PFSK-1 (cell line): Measurements from ENCODE around the gene U2AF1L4.

Experiments used
- POLR2AphosphoS5 ChIP-seq: IDR thresholded peaks from 2 replicates; pipeline ENCODE4 v1.6.1; 2012; ENCODE audit warnings: low read depth, mild to moderate bottlenecking, control low read depth, low read length, moderate library complexity
- REST ChIP-seq, 2 experiments: IDR thresholded peaks; 2 replicates each; pipeline versions ENCODE4 v1.6.1 to v1.8.0; 2011 to 2012; ENCODE audit warnings: low read depth in 2 of 2, low read length in 2 of 2, control low read depth in 1 of 2, inconsistent platforms in 1 of 2, mild to moderate bottlenecking in 1 of 2, moderate library complexity in 1 of 2; ENCODE audit not compliant: insufficient read depth in 1 of 2
- SIN3A ChIP-seq: IDR thresholded peaks from 2 replicates; pipeline ENCODE4 v1.6.1; 2012; ENCODE audit warnings: mild to moderate bottlenecking, low read length, moderate library complexity, borderline replicate concordance; ENCODE audit not compliant: insufficient read depth

GRCh38 chr19:35752746-35753350 lies 7.6 kb upstream of the U2AF1L4 start:
- TF ChIP-seq POLR2AphosphoS5 = no peak
- TF ChIP-seq REST (IDR thresholded peaks at IDR 0.05; ENCODE audit: insufficient read depth in 1 of 2, low read depth in 2 of 2, low read length in 2 of 2) = no peak
- TF ChIP-seq SIN3A = no peak
